Measurements from ENCODE around the gene KCTD16. TPM values are rescaled to one million over a fixed set of nuclear protein-coding genes. Genes with fewer than 3 reads are reported as not detected.

The KCTD16 gene
- polyA plus RNA-seq, 1 donor (not counting 4 experiments of a cell fraction or from before 2014, with no cell fraction given) = 0.04 TPM

DNA sequence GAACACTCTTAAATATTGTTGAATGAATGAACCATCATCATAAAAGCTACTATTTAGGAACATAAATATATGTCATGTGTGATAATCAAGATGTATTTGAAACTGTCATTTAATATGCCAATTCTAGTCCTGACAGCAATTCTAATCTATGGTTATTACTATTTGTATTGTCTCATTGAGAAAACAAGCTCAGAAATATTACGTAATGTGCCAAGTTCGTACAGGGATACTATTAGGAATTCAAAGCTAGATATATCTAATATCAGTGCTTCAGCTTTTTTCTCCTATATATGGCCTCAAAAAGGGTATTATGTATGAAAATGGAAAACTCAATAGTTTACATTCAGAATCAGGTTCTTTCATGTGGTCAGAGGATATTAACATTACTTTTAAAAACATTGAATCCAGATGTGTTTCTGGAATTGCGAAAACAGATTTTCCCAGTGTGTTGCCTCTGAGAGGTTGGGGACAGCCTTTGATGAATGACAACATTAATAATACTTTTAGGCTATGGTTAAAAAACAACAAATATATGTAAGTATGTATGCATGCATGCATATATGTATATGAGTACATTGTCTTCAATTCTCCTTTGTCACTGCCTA is 95.1 kb downstream of the KCTD16 start:
- dilution Hi-C loops (cut with MboI; ENCODE audit: extremely low pct_ligation_motif_present, low sequenced_read_pairs) = no loop called here
- Histone ChIP-seq H3K9me3 (ENCODE audit: control insufficient read depth, low read depth, low read length) (no peaks in the 10 kb centered on the region), H3K9ac (ENCODE audit: control insufficient read depth, extremely low read depth, insufficient read depth, low read length) (no peak overlapping the region), H3K27me3 (ENCODE audit: control insufficient read depth, extremely low read depth, insufficient read depth, low read length) (no peaks in the 10 kb centered on the region), H3K36me3 (ENCODE audit: control insufficient read depth in 2 of 2, extremely low read depth in 1 of 2, insufficient read depth in 2 of 2, low read length in 2 of 2) (no peaks in the 10 kb centered on the region), H2AFZ (ENCODE audit: control insufficient read depth, low read length) (no peak overlapping the region), H3K4me2 (ENCODE audit: control insufficient read depth, extremely low read depth, insufficient read depth, low read depth, low read length) (no peak overlapping the region), H3K79me2 (ENCODE audit: control insufficient read depth, insufficient read depth, low read length) (no peaks in the 10 kb centered on the region), H3K4me3 (ENCODE audit: control insufficient read depth in 2 of 3, extremely low read depth in 1 of 3, insufficient read depth in 2 of 3, low read depth in 1 of 3, low read length in 3 of 3) (no peak overlapping the region), H3K9me1 (ENCODE audit: control insufficient read depth, extremely low read depth, insufficient read depth, low read length) (no peaks in the 10 kb centered on the region), H3K27ac (ENCODE audit: control insufficient read depth, insufficient read depth, low read length) (no peak overlapping the region), H3K4me1 (ENCODE audit: control insufficient read depth, extremely low read depth, insufficient read depth, low read length) (no peaks in the 10 kb centered on the region), H4K20me1 (ENCODE audit: control insufficient read depth, extremely low read depth, insufficient read depth, low read length) (no peaks in the 10 kb centered on the region)
- FAIRE-seq (no peak), DNase-seq (ENCODE audit: low read depth, low spot score) (no peak)
- no peak for TF ChIP-seq EZH2 (IDR thresholded peaks at IDR 0.05; ENCODE audit: low read length)
- TF ChIP-seq, protein P1, sequence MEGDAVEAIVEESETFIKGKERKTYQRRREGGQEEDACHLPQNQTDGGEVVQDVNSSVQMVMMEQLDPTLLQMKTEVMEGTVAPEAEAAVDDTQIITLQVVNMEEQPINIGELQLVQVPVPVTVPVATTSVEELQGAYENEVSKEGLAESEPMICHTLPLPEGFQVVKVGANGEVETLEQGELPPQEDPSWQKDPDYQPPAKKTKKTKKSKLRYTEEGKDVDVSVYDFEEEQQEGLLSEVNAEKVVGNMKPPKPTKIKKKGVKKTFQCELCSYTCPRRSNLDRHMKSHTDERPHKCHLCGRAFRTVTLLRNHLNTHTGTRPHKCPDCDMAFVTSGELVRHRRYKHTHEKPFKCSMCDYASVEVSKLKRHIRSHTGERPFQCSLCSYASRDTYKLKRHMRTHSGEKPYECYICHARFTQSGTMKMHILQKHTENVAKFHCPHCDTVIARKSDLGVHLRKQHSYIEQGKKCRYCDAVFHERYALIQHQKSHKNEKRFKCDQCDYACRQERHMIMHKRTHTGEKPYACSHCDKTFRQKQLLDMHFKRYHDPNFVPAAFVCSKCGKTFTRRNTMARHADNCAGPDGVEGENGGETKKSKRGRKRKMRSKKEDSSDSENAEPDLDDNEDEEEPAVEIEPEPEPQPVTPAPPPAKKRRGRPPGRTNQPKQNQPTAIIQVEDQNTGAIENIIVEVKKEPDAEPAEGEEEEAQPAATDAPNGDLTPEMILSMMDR (optimal IDR thresholded peaks at IDR 0.05 in 1 of 3, IDR thresholded peaks at IDR 0.05 in 1 of 3, conservative IDR thresholded peaks at IDR 0.05 in 1 of 3; ENCODE audit: extremely low read depth in 1 of 3, insufficient read depth in 2 of 3, low read length in 3 of 3) = no peak

- Histone ChIP-seq H3K4me2 (ENCODE audit: control insufficient read depth, extremely low read depth, insufficient read depth, low read depth, low read length) (no peak overlapping the region), H3K4me3 (ENCODE audit: control insufficient read depth in 2 of 3, extremely low read depth in 1 of 3, insufficient read depth in 2 of 3, low read depth in 1 of 3, low read length in 3 of 3) (no peak overlapping the region), H3K36me3 (ENCODE audit: control insufficient read depth in 2 of 2, extremely low read depth in 1 of 2, insufficient read depth in 2 of 2, low read length in 2 of 2) (no peaks in the 10 kb centered on the region), H4K20me1 (ENCODE audit: control insufficient read depth, extremely low read depth, insufficient read depth, low read length) (no peaks in the 10 kb centered on the region), H3K9me1 (ENCODE audit: control insufficient read depth, extremely low read depth, insufficient read depth, low read length) (no peaks in the 10 kb centered on the region), H3K9me3 (ENCODE audit: control insufficient read depth, low read depth, low read length) (no peaks in the 10 kb centered on the region), H3K27ac (ENCODE audit: control insufficient read depth, insufficient read depth, low read length) (no peak overlapping the region), H2AFZ (ENCODE audit: control insufficient read depth, low read length) (no peak overlapping the region), H3K9ac (ENCODE audit: control insufficient read depth, extremely low read depth, insufficient read depth, low read length) (no peak overlapping the region), H3K4me1 (ENCODE audit: control insufficient read depth, extremely low read depth, insufficient read depth, low read length) (no peaks in the 10 kb centered on the region), H3K27me3 (ENCODE audit: control insufficient read depth, extremely low read depth, insufficient read depth, low read length) (no peaks in the 10 kb centered on the region), H3K79me2 (ENCODE audit: control insufficient read depth, insufficient read depth, low read length) (no peaks in the 10 kb centered on the region)
- dilution Hi-C loops (cut with MboI; ENCODE audit: extremely low pct_ligation_motif_present, low sequenced_read_pairs) = no loop called here
- no peak for DNase-seq (ENCODE audit: low read depth, low spot score)
- TF ChIP-seq, protein P1 (optimal IDR thresholded peaks at IDR 0.05 in 1 of 3, IDR thresholded peaks at IDR 0.05 in 1 of 3, conservative IDR thresholded peaks at IDR 0.05 in 1 of 3; ENCODE audit: extremely low read depth in 1 of 3, insufficient read depth in 2 of 3, low read length in 3 of 3) = no peak
- no peak for TF ChIP-seq EZH2 (IDR thresholded peaks at IDR 0.05; ENCODE audit: low read length)
- no peak for FAIRE-seq
These were observed 97.4 kb downstream of the KCTD16 start for GRCh38 chr5:144267961-144268513.
